Left lung (tissue), 10 donors: ENCODE measurements around the gene TRNT1. TPM values are rescaled to one million over a fixed set of nuclear protein-coding genes. Genes with fewer than 3 reads are reported as not detected.

ENCODE experiments used
- ATAC-seq: fragments of 200-7000 bp; cut with Tn5 transposase; one replicate; pipeline ENCODE4 v1.9.1; 2020; ENCODE audit warnings: moderate library complexity
- DNase-seq, 4 donors: peaks; one replicate each; pipeline ENCODE4 v3.0.0-alpha.2; 2013 to 2020
- H3K27ac ChIP-seq, 2 donors: fragments of 200-600 bp; sonication (generic) in 1 of 2; one replicate each; pipeline versions ENCODE4 v1.5.0 to v1.8.0; 2020 to 2021
- H3K27me3 ChIP-seq, 2 donors: fragments of 200-600 bp; sonication (generic) in 1 of 2; one replicate each; pipeline versions ENCODE4 v1.5.0 to v1.8.0; 2020 to 2021
- H3K36me3 ChIP-seq, 2 donors: fragments of 200-600 bp; sonication (generic) in 1 of 2; one replicate each; pipeline versions ENCODE4 v1.5.0 to v1.8.0; 2020 to 2021
- H3K4me1 ChIP-seq, 2 donors: fragments of 200-600 bp; one replicate each; pipeline ENCODE4 v1.8.0; 2021
- H3K4me3 ChIP-seq, 2 donors: fragments of 200-600 bp; sonication (generic) in 1 of 2; one replicate each; pipeline versions ENCODE4 v1.5.0 to v1.8.0; 2020 to 2021; ENCODE audit warnings: mild to moderate bottlenecking in 1 of 2
- H3K9me3 ChIP-seq, 2 donors: fragments of 200-600 bp; sonication (generic) in 1 of 2; one replicate each; pipeline versions ENCODE4 v1.5.0 to v1.8.0; 2020 to 2021
- CTCF ChIP-seq, 2 donors: fragments of 200-600 bp; sonication (generic) in 1 of 2; IDR thresholded peaks; one replicate each; pipeline versions ENCODE4 v1.5.0 to v1.8.0; 2021; ENCODE audit warnings: antibody characterized with exemption in 2 of 2
- intact Hi-C, 2 donors: fragments of 100-400 bp; cut with DNase I; formaldehyde crosslinking; loops; one replicate each; pipeline versions ENCODE4 v1.11.2 to v1.14.2; 2022
- polyA plus RNA-seq, 6 donors: library from polyadenylated mRNA; unstranded; fragments of 120-200 nt; gene quantifications; one replicate each; pipeline ENCODE4 v1.2.1, GENCODE V29; 2013; ENCODE audit not compliant: insufficient read length in 6 of 6
- total RNA-seq, 2 donors: library from RNA; stranded (reverse); fragmentation: NEBNext Ultra II Directional; extraction: Animal tissue kit (Norgen Biotek cat#: 25700); gene quantifications; one replicate each; pipeline ENCODE4 v1.2.1, GENCODE V29; 2021
- donor health status: DM: no; HTN: yes; CAD: no.
- donor health status: DM: no; HTN: no; CAD: no.

TRNT1 gene
- total and polyA plus RNA-seq, 8 donors: 21.4 to 41.9 (median 37.0) TPM

- no peaks in the 10 kb centered on the region for H3K9me3 ChIP-seq
- H3K4me1 ChIP-seq: peaks cover 9 to 44% of the 10 kb centered on the region in 2 donors
- peak; percentile 99 for TF ChIP-seq CTCF (IDR thresholded peaks at IDR 0.05)
- no peaks in the 10 kb centered on the region for H3K27me3 ChIP-seq
- no peaks in the 10 kb centered on the region for H3K36me3 ChIP-seq
- peak; percentile 100 for ATAC-seq
- H3K27ac ChIP-seq: peak within 1 kb of the TSS; percentile 67 to 84
- peak; percentile 82 to 99 (median 92) for DNase-seq
- intact Hi-C loops: no loop called here
- peak within 1 kb of the TSS; percentile 97 to 99 for H3K4me3 ChIP-seq
Measured at GRCh38 chr3:3179407-3180094, 52.8 kb downstream of the TRNT1 start, which contains the start of gene CRBN. CRBN (minus strand) TSS chr3:3179691; CDS start chr3:3179687, 4 bp downstream.

- peaks cover 9 to 37% of the 10 kb centered on the region in 2 donors for H3K4me1 ChIP-seq
- H3K36me3 ChIP-seq: no peaks in the 10 kb centered on the region
- no peaks in the 10 kb centered on the region for H3K27me3 ChIP-seq
- H3K4me3 ChIP-seq: no peak overlapping the region
- intact Hi-C loops: no loop called here
- TF ChIP-seq CTCF (IDR thresholded peaks at IDR 0.05): no peak
- ATAC-seq (no peak), DNase-seq (no peak)
- no peak overlapping the region for H3K27ac ChIP-seq
- H3K9me3 ChIP-seq: no peaks in the 10 kb centered on the region
Measured at GRCh38 chr3:3180456-3180855, 53.7 kb downstream of the TRNT1 start.

- ATAC-seq: no peak
- intact Hi-C loops: no loop called here
- peaks cover 0 to 6% of the 10 kb centered on the region in 2 donors for H3K9me3 ChIP-seq
- no peaks in the 10 kb centered on the region for H3K36me3 ChIP-seq
- DNase-seq: no peak
- TF ChIP-seq CTCF (IDR thresholded peaks at IDR 0.05): no peak
- H3K4me3 ChIP-seq: no peak overlapping the region
- no peaks in the 10 kb centered on the region for H3K4me1 ChIP-seq
- no peak overlapping the region for H3K27ac ChIP-seq
- no peaks in the 10 kb centered on the region for H3K27me3 ChIP-seq
Measured at GRCh38 chr3:3184876-3185275, 58.1 kb downstream of the TRNT1 start.

- Histone ChIP-seq H3K27ac (no peak overlapping the region), H3K9me3 (peaks cover 0 to 6% of the 10 kb centered on the region in 2 donors), H3K27me3 (no peaks in the 10 kb centered on the region), H3K4me1 (no peaks in the 10 kb centered on the region), H3K36me3 (no peaks in the 10 kb centered on the region), H3K4me3 (no peak overlapping the region)
- no peak for TF ChIP-seq CTCF (IDR thresholded peaks at IDR 0.05)
- intact Hi-C loops: no loop called here
- peak; percentile 50 for ATAC-seq
- DNase-seq: peak in 2 of 4 donors; percentile 36 to 64
Measured at GRCh38 chr3:3189102-3189727, 62.5 kb downstream of the TRNT1 start.

- no peak for ATAC-seq
- Histone ChIP-seq H3K9me3 (peaks cover 0 to 6% of the 10 kb centered on the region in 2 donors), H3K4me3 (no peak overlapping the region), H3K36me3 (no peaks in the 10 kb centered on the region), H3K27me3 (no peaks in the 10 kb centered on the region), H3K27ac (no peak overlapping the region), H3K4me1 (no peaks in the 10 kb centered on the region)
- intact Hi-C loops: no loop called here
- no peak for DNase-seq
- no peak for TF ChIP-seq CTCF (IDR thresholded peaks at IDR 0.05)
Measured at GRCh38 chr3:3189961-3190360, 63.2 kb downstream of the TRNT1 start.
